Stomach (tissue), 9 donors: Measurements from ENCODE around the gene COX14. TPM values are rescaled to one million over a fixed set of nuclear protein-coding genes. Genes with fewer than 3 reads are reported as not detected.

ENCODE experiments used
- DNase-seq, 2 donors: peaks; one replicate each; pipeline versions ENCODE4 v3.0.0 to v3.0.0-alpha.2; 2013 to 2019
- H3K27ac ChIP-seq, 5 donors: fragments of 200-600 bp in 4 of 5; sonication (generic) in 4 of 5; one replicate each; pipeline ENCODE4 v1.5.1; 2013 to 2019; ENCODE audit warnings: mild to moderate bottlenecking in 1 of 5, moderate library complexity in 1 of 5
- H3K27me3 ChIP-seq, 3 donors: fragments of 200-600 bp; sonication (generic); one replicate each; pipeline ENCODE4 v1.5.1; 2017 to 2019; ENCODE audit warnings: mixed run types in 1 of 3
- H3K36me3 ChIP-seq, 4 donors: fragments of 200-600 bp; sonication (generic); 1 replicate in 3 of 4; 2 replicates in 1 of 4; pipeline ENCODE4 v1.5.1; 2016 to 2019
- H3K4me1 ChIP-seq, 4 donors: fragments of 200-600 bp; sonication (generic); one replicate each; pipeline ENCODE4 v1.5.1; 2016 to 2019
- H3K4me3 ChIP-seq, 4 donors: fragments of 200-600 bp; sonication (generic) in 3 of 4; one replicate each; pipeline ENCODE4 v1.5.1; 2016 to 2019; ENCODE audit warnings: mild to moderate bottlenecking in 1 of 4
- H3K9me3 ChIP-seq, 4 donors: fragments of 200-600 bp; sonication (generic); one replicate each; pipeline ENCODE4 v1.5.1; 2016 to 2019
- CTCF ChIP-seq, 7 experiments: fragments of 450-650 bp in 4 of 7; fragments of 200-600 bp in 3 of 7; sonication (generic) in 3 of 7; IDR thresholded peaks; one replicate each; pipeline ENCODE4 v1.5.1; 2016 to 2019; ENCODE audit warnings: antibody characterized with exemption in 7 of 7, control low read depth in 2 of 7, mild to moderate bottlenecking in 1 of 7
- EP300 ChIP-seq: sonication (generic); formaldehyde crosslinking; IDR thresholded peaks from one replicate; pipeline ENCODE4 v1.6.1; 2017; ENCODE audit warnings: antibody characterized with exemption
- POLR2A ChIP-seq, 4 donors: fragments of 450-650 bp; IDR thresholded peaks; one replicate each; pipeline ENCODE4 v1.6.1; 2016; ENCODE audit warnings: antibody characterized with exemption in 4 of 4, control low read depth in 2 of 4, mild to moderate bottlenecking in 1 of 4, moderate library complexity in 1 of 4
- POLR2AphosphoS5 ChIP-seq, 3 donors: sonication (generic); formaldehyde crosslinking; IDR thresholded peaks; one replicate each; pipeline ENCODE4 v1.6.1; 2016; ENCODE audit warnings: antibody characterized with exemption in 3 of 3
- WGBS, 5 donors: extraction: QIAGEN DNeasy Blood & Tissue Kit in 3 of 5; methylation state at CpG; one replicate each; pipeline versions ENCODE4 v1.1.5 to v1.1.7; 2013 to 2018; 5-methylcytosine and 5-hydroxymethylcytosine counted together
- intact Hi-C: fragments of 100-400 bp; cut with DNase I; formaldehyde crosslinking; loops from one replicate; pipeline ENCODE4 v1.15.1; 2023; ENCODE audit warnings: low total_unique reads
- polyA plus RNA-seq, 3 donors: library from polyadenylated mRNA; stranded (reverse); fragments of 200-250 nt; gene quantifications; one replicate each; pipeline ENCODE4 v1.2.3, GENCODE V29; 2013
- total RNA-seq, 5 donors: library from RNA; depleted of rRNA; stranded (reverse); fragments of >200 nt; gene quantifications; one replicate each; pipeline versions ENCODE4 v1.1.0 to v1.2.3, GENCODE V29; 2014 to 2016
- donor health status: healthy with polysubstance abuse.
- donor health status: Bipolar disorder and iron deficiency.
- donor health status: healthy.

Gene COX14
- total and polyA plus RNA-seq, 8 donors: 9.8 to 153 (median 77.3) TPM

- no peaks in the 10 kb centered on the region for H3K27me3 ChIP-seq
- H3K4me3 ChIP-seq: no peak overlapping the region
- WGBS, 5 donors: 95 to 97% (median 96%) methylated on average over 7 of the region's 7 CpGs
- intact Hi-C loops: no loop called here
- TF ChIP-seq CTCF (IDR thresholded peaks at IDR 0.05) (no peak), POLR2A (IDR thresholded peaks at IDR 0.05) (no peak), EP300 (no peak), POLR2AphosphoS5 (IDR thresholded peaks at IDR 0.05) (no peak)
- peaks cover 71 to 86% (median 84%) of the 10 kb centered on the region in 4 donors for H3K36me3 ChIP-seq
- H3K9me3 ChIP-seq: no peaks in the 10 kb centered on the region
- H3K4me1 ChIP-seq: peaks cover 10 to 37% (median 18%) of the 10 kb centered on the region in 4 donors
- H3K27ac ChIP-seq: no peak overlapping the region
- DNase-seq: no peak
Observed at GRCh38 chr12:50089730-50090129, 22.3 kb upstream of the COX14 start.

- H3K9me3 ChIP-seq: no peaks in the 10 kb centered on the region
- WGBS, 5 donors: 82 to 96% (median 93%) methylated on average over 5 of the region's 5 CpGs
- H3K36me3 ChIP-seq: peaks cover 78 to 93% (median 90%) of the 10 kb centered on the region in 4 donors
Observed at GRCh38 chr12:50090391-50090790, 21.6 kb upstream of the COX14 start.

GRCh38 chr12:50097952-50098351 is 14.1 kb upstream of the COX14 start:
- H3K36me3 ChIP-seq: peaks cover 68 to 89% (median 84%) of the 10 kb centered on the region in 4 donors
- 88 to 93% (median 89%) methylated on average over 6 of the region's 6 CpGs for WGBS, 5 donors
- TF ChIP-seq POLR2A (IDR thresholded peaks at IDR 0.05) (no peak), EP300 (no peak)

More at GRCh38 chr12:50090391-50090790, 21.6 kb upstream of the COX14 start:
- H3K4me3 ChIP-seq: no peak overlapping the region
- intact Hi-C loops: no loop called here
- H3K27me3 ChIP-seq: no peaks in the 10 kb centered on the region
- H3K4me1 ChIP-seq: peaks cover 10 to 37% (median 18%) of the 10 kb centered on the region in 4 donors
- TF ChIP-seq POLR2AphosphoS5 (IDR thresholded peaks at IDR 0.05): no peak
- TF ChIP-seq POLR2A (IDR thresholded peaks at IDR 0.05): no peak
- no peak for TF ChIP-seq CTCF (IDR thresholded peaks at IDR 0.05)
- TF ChIP-seq EP300: no peak
- DNase-seq: no peak
- no peak overlapping the region for H3K27ac ChIP-seq

DNA sequence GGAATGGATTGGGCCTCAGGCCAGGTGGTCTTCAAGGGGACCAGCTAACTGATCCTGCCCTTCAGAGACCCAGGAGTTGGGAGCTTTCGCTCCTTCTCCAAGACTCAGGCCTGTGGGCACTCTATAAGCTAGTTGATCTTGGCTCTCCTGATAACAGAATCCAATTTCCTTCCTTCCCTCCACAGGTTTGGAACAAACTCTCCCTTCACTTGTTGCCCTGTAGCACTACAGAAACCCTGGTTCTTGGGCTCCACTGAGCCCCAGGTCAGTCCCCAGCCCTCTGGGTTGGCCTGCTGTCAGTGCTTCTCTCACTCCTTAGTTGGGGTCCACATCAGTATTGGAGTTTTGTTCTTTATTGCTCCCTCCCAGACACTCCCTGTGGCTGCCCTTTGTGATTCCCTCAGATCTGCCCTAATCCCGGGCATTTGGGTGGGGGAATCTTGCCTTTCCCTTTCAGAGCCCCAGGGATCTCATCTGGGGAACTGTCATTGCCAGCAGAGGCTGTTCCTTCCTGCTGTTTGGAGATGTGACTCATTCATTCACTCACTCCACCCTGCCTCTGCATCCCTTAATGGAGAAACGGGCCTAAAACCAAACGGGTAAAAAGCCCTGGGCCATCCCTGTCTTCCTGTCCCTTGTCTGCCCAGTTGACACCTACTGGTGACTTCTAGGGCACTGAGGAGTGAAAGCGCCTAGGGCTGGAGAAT is 12.6 kb upstream of the COX14 start:
- no peak for DNase-seq
- 63 to 75% (median 72%) methylated on average over 5 of the region's 5 CpGs for WGBS, 5 donors
- no peak for TF ChIP-seq CTCF (IDR thresholded peaks at IDR 0.05)
- no peak for TF ChIP-seq POLR2AphosphoS5 (IDR thresholded peaks at IDR 0.05)
- TF ChIP-seq POLR2A (IDR thresholded peaks at IDR 0.05): no peak
- TF ChIP-seq EP300: no peak
- peaks cover 53 to 74% (median 69%) of the 10 kb centered on the region in 4 donors for H3K36me3 ChIP-seq
- no peaks in the 10 kb centered on the region for H3K27me3 ChIP-seq
- H3K4me3 ChIP-seq: no peak overlapping the region
- peak overlapping the region in 1 of 5 donors; percentile 27 for H3K27ac ChIP-seq
- H3K4me1 ChIP-seq: peaks cover 11 to 22% (median 15%) of the 10 kb centered on the region in 4 donors
- intact Hi-C loops: loop anchor here (10.0 kb wide), 1 partner anchor 75 kb away; no protein-coding TSS in a partner anchor
- no peaks in the 10 kb centered on the region for H3K9me3 ChIP-seq

More at GRCh38 chr12:50097952-50098351, 14.1 kb upstream of the COX14 start:
- H3K27ac ChIP-seq: no peak overlapping the region
- intact Hi-C loops: no loop called here
- H3K4me1 ChIP-seq: peaks cover 0 to 10% (median under 1%) of the 10 kb centered on the region in 4 donors
- no peak for DNase-seq
- no peak overlapping the region for H3K4me3 ChIP-seq
- H3K27me3 ChIP-seq: no peaks in the 10 kb centered on the region
- H3K9me3 ChIP-seq: no peaks in the 10 kb centered on the region

DNA sequence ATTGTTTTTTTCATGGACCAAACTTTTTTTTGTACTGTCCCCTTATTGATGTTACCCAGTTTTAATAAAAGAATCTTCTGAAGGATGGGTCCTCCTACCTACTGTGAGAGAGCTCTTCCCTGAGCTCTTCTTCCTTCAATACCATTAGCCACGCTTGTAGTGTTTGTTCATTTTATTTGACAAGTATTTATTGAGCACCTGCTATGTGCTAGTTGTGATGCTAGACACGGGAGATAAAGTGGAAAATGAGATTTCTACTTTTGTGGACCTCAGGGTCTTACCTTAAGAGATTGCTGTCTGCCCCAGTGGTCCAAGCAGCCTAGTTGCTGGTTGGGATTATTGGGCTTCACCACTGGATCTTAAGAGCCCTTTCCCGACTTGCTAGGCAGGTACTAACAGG is 11.5 kb upstream of the COX14 start:
- H3K4me3 ChIP-seq: no peak overlapping the region
- intact Hi-C loops: loop anchor here (10.0 kb wide), 1 partner anchor 74 kb away; no protein-coding TSS in a partner anchor
- DNase-seq: no peak
- peaks cover 41 to 62% (median 58%) of the 10 kb centered on the region in 4 donors for H3K36me3 ChIP-seq
- no peak overlapping the region for H3K27ac ChIP-seq
- TF ChIP-seq POLR2AphosphoS5 (IDR thresholded peaks at IDR 0.05): no peak
- no peak for TF ChIP-seq EP300
- no peak for TF ChIP-seq CTCF (IDR thresholded peaks at IDR 0.05)
- no peak for TF ChIP-seq POLR2A (IDR thresholded peaks at IDR 0.05)
- no peaks in the 10 kb centered on the region for H3K27me3 ChIP-seq
- H3K9me3 ChIP-seq: no peaks in the 10 kb centered on the region
- H3K4me1 ChIP-seq: peaks cover 13 to 31% (median 24%) of the 10 kb centered on the region in 4 donors
- 72 to 83% (median 79%) methylated on average over 3 of the region's 3 CpGs for WGBS, 5 donors
